ENCODE results near the gene CRYBG2.

The CRYBG2 gene

GRCh38 chr1:26284597-26285347 lies 69.2 kb downstream of the CRYBG2 start:
- H3K9me3 ChIP-seq = no peaks in the 10 kb centered on the region
- no peaks in the 10 kb centered on the region for H3K27me3 ChIP-seq
- intact Hi-C loops (cut with DNase I; ENCODE audit: low total_unique reads) = no loop called here
- H3K4me3 ChIP-seq = no peak overlapping the region
- peak; percentile 46 to 47 for TF ChIP-seq CTCF (IDR thresholded peaks at IDR 0.05)
- peak overlapping the region; percentile 5 to 38 for H3K27ac ChIP-seq
- no peaks in the 10 kb centered on the region for H3K36me3 ChIP-seq
- H3K4me1 ChIP-seq = peaks cover 0 to 51% (median 39%) of the 10 kb centered on the region in 4 donors
- DNase-seq = peak; percentile 87 to 88

- no peaks in the 10 kb centered on the region for H3K36me3 ChIP-seq
- intact Hi-C loops (cut with DNase I; ENCODE audit: low total_unique reads) = no loop called here
- H3K27me3 ChIP-seq = no peaks in the 10 kb centered on the region
- peak in 1 of 2 donors; percentile 67 for DNase-seq
- peaks cover 0 to 55% (median 44%) of the 10 kb centered on the region in 4 donors for H3K4me1 ChIP-seq
- no peak for TF ChIP-seq CTCF (IDR thresholded peaks at IDR 0.05)
- H3K4me3 ChIP-seq = no peak overlapping the region
- H3K27ac ChIP-seq = peak overlapping the region; percentile 5 to 38
- H3K9me3 ChIP-seq = no peaks in the 10 kb centered on the region
Observed at GRCh38 chr1:26283871-26284596, 69.9 kb downstream of the CRYBG2 start.

GRCh38 chr1:26283279-26283853 lies 70.6 kb downstream of the CRYBG2 start:
- Histone ChIP-seq H3K27ac (peak overlapping the region; percentile 15 to 24), H3K4me1 (peaks cover 0 to 62% (median 51%) of the 10 kb centered on the region in 4 donors)
- TF ChIP-seq CTCF (IDR thresholded peaks at IDR 0.05) = no peak

GRCh38 chr1:26282401-26282918 lies 71.5 kb downstream of the CRYBG2 start:
- Histone ChIP-seq H3K4me3 (no peak overlapping the region), H3K27ac (peak overlapping the region; percentile 86 to 92), H3K9me3 (no peaks in the 10 kb centered on the region), H3K36me3 (no peaks in the 10 kb centered on the region), H3K4me1 (peaks cover 0 to 68% (median 60%) of the 10 kb centered on the region in 4 donors), H3K27me3 (no peaks in the 10 kb centered on the region)
- TF ChIP-seq CTCF (IDR thresholded peaks at IDR 0.05) = no peak
- intact Hi-C loops (cut with DNase I; ENCODE audit: low total_unique reads) = no loop called here
- DNase-seq = no peak

More at GRCh38 chr1:26283279-26283853, 70.6 kb downstream of the CRYBG2 start:
- H3K4me3 ChIP-seq = no peak overlapping the region
- H3K36me3 ChIP-seq = no peaks in the 10 kb centered on the region
- intact Hi-C loops (cut with DNase I; ENCODE audit: low total_unique reads) = no loop called here
- no peaks in the 10 kb centered on the region for H3K27me3 ChIP-seq
- no peak for DNase-seq
- no peaks in the 10 kb centered on the region for H3K9me3 ChIP-seq

- TF ChIP-seq CTCF (IDR thresholded peaks at IDR 0.05) = no peak
- Histone ChIP-seq H3K4me1 (peaks cover 0 to 73% (median 61%) of the 10 kb centered on the region in 4 donors), H3K9me3 (no peaks in the 10 kb centered on the region), H3K27ac (peak overlapping the region; percentile 86 to 92), H3K4me3 (no peak overlapping the region), H3K27me3 (no peaks in the 10 kb centered on the region), H3K36me3 (no peaks in the 10 kb centered on the region)
- DNase-seq = no peak
- intact Hi-C loops (cut with DNase I; ENCODE audit: low total_unique reads) = no loop called here
Observed at GRCh38 chr1:26281971-26282370, 72.0 kb downstream of the CRYBG2 start.
